ENCODE results near the gene TNFRSF14.

The TNFRSF14 gene

DNA sequence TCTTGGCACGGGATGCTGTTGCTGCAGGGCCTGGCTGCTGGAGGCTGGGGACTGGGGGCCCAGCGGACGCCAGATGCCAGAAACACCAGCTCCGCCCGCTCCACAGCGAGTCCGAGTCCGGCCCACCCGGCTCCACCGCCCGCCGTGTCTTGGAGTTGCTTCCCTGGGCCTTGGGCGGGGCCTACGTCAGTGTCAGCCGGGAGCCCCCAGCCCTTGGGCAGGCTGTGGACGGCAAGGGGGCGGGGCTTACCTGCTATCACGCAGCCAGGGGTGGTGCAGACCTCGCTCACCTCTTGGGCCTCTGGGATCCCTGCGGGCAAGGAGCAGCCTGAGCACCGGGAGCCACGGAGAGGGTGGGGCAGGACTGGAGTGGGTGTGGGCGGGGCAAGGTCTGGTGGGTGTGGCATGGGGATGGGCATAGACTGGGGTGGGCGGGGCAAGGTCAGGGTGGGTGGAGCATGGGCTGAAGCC is 54.9 kb downstream of the TNFRSF14 start:
- no peak overlapping the region for H3K27ac ChIP-seq
- no peak for TF ChIP-seq ZFX (IDR thresholded peaks at IDR 0.05; ENCODE audit: borderline replicate concordance)
- TF ChIP-seq, protein P1, sequence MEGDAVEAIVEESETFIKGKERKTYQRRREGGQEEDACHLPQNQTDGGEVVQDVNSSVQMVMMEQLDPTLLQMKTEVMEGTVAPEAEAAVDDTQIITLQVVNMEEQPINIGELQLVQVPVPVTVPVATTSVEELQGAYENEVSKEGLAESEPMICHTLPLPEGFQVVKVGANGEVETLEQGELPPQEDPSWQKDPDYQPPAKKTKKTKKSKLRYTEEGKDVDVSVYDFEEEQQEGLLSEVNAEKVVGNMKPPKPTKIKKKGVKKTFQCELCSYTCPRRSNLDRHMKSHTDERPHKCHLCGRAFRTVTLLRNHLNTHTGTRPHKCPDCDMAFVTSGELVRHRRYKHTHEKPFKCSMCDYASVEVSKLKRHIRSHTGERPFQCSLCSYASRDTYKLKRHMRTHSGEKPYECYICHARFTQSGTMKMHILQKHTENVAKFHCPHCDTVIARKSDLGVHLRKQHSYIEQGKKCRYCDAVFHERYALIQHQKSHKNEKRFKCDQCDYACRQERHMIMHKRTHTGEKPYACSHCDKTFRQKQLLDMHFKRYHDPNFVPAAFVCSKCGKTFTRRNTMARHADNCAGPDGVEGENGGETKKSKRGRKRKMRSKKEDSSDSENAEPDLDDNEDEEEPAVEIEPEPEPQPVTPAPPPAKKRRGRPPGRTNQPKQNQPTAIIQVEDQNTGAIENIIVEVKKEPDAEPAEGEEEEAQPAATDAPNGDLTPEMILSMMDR (IDR thresholded peaks at IDR 0.05) = no peak

DNA sequence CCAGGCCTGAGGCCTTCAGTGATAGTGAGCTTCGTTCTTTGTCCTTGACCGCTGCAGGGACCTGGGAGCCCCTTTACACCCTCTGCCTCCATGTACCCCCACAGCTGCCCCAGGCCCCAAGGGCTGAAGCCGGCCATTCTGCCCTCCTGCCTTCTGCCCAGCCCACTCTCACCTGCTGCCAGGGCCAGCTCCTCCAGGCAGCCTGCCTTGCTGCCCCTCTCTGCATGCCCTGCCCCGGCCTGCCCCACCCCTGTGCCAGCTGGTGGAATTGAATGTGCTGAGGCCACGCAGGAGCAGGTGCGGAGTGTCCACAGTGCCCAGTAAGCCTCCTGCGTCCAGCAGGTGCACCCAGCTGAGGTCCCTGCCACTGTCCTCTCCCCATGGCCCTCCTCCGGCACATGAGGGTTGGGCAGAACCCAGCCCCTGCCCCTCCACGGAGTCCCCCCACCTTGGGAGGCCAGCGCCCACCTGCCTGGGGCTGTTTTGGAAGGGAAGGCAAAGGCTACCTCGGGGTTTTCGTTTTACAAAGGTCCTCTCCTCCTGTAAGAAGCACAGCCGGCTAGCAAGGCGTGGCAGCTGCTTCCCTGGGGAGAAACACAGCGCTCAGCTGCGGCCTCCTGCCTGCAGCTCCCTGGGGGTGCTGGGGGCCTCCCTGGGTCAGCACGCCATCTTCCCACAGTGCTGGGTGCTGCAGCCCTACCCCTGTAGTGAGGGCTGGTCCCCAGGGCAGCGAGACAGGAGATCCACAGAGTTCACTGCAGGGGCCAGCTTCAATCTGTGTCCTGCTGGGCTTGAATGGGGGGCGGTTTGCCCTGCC is 55.7 kb downstream of the TNFRSF14 start:
- H3K27ac ChIP-seq = no peak overlapping the region
- TF ChIP-seq, protein P1 (IDR thresholded peaks at IDR 0.05) = no peak
- TF ChIP-seq ZFX (IDR thresholded peaks at IDR 0.05; ENCODE audit: borderline replicate concordance) = no peak

GRCh38 chr1:2612591-2613365 is 56.6 kb downstream of the TNFRSF14 start:
- no peak overlapping the region for H3K27ac ChIP-seq
- no peak for TF ChIP-seq ZFX (IDR thresholded peaks at IDR 0.05; ENCODE audit: borderline replicate concordance)
- TF ChIP-seq, protein P1 (IDR thresholded peaks at IDR 0.05) = no peak

All from 22Rv1 (cell line).